Trophoblast cell (in vitro differentiated cells and primary cell): ENCODE data around the gene UBIAD1.
A peak's percentile ranks its signal among the peaks of the same experiment; 100 is the strongest.

ENCODE experiments used
- DNase-seq, 2 donors: peaks; one replicate each; pipeline ENCODE4 v3.0.0-alpha.2; 2016
- H2AFZ ChIP-seq: 2 replicates; pipeline ENCODE4 v1.6.1; 2013; ENCODE audit warnings: low read length, moderate library complexity, mild to moderate bottlenecking; ENCODE audit not compliant: insufficient read depth, poor library complexity
- H2AK5ac ChIP-seq: 2 replicates; pipeline ENCODE4 v1.6.1; 2013; ENCODE audit warnings: mild to moderate bottlenecking, low read length
- H2BK120ac ChIP-seq: 2 replicates; pipeline ENCODE4 v1.6.1; 2013; ENCODE audit warnings: low read length, mild to moderate bottlenecking, moderate library complexity; ENCODE audit not compliant: insufficient read depth, poor library complexity
- H2BK12ac ChIP-seq: 2 replicates; pipeline ENCODE4 v1.6.1; 2013; ENCODE audit warnings: mild to moderate bottlenecking, low read length, moderate library complexity
- H2BK5ac ChIP-seq: 2 replicates; pipeline ENCODE4 v1.6.1; 2013; ENCODE audit warnings: low read length, low read depth, moderate library complexity, mild to moderate bottlenecking; ENCODE audit not compliant: poor library complexity
- H3K14ac ChIP-seq: 2 replicates; pipeline ENCODE4 v1.6.1; 2013; ENCODE audit warnings: mild to moderate bottlenecking, low read length
- H3K18ac ChIP-seq: 2 replicates; pipeline ENCODE4 v1.6.1; 2013; ENCODE audit warnings: mild to moderate bottlenecking, low read length
- H3K23ac ChIP-seq: 2 replicates; pipeline ENCODE4 v1.6.1; 2013; ENCODE audit warnings: low read length
- H3K27ac ChIP-seq: 2 replicates; pipeline ENCODE4 v1.5.1; 2013; ENCODE audit warnings: low read depth, mild to moderate bottlenecking, inconsistent platforms, low read length, moderate library complexity
- H3K27me3 ChIP-seq: 2 replicates; pipeline ENCODE4 v1.6.1; 2013; ENCODE audit warnings: inconsistent platforms, mild to moderate bottlenecking, low read length, moderate library complexity; ENCODE audit not compliant: insufficient read depth
- H3K36me3 ChIP-seq, 2 experiments: 1 replicate in 1 of 2; 2 replicates in 1 of 2; pipeline ENCODE4 v1.6.1; 2013; ENCODE audit warnings: low read length in 2 of 2, mild to moderate bottlenecking in 2 of 2, moderate library complexity in 1 of 2; ENCODE audit not compliant: insufficient read depth in 2 of 2, control insufficient read depth in 1 of 2
- H3K4ac ChIP-seq: 2 replicates; pipeline ENCODE4 v1.6.1; 2013; ENCODE audit warnings: low read depth, mild to moderate bottlenecking, low read length, moderate library complexity
- H3K4me1 ChIP-seq, 2 experiments: 1 replicate in 1 of 2; 2 replicates in 1 of 2; pipeline ENCODE4 v1.6.1; 2013; ENCODE audit warnings: low read length in 2 of 2, mild to moderate bottlenecking in 2 of 2, moderate library complexity in 1 of 2; ENCODE audit not compliant: insufficient read depth in 2 of 2, control insufficient read depth in 1 of 2
- H3K4me2 ChIP-seq: 2 replicates; pipeline ENCODE4 v1.6.1; 2013; ENCODE audit warnings: inconsistent platforms, mild to moderate bottlenecking, low read length, moderate library complexity
- H3K4me3 ChIP-seq: 2 replicates; pipeline ENCODE4 v1.5.1; 2013; ENCODE audit warnings: mild to moderate bottlenecking, low read depth, low read length, inconsistent platforms
- H3K79me1 ChIP-seq: one replicate; pipeline ENCODE4 v1.6.1; 2013; ENCODE audit warnings: low read length
- H3K79me2 ChIP-seq: 2 replicates; pipeline ENCODE4 v1.6.1; 2013; ENCODE audit warnings: low read length, mild to moderate bottlenecking; ENCODE audit not compliant: control insufficient read depth, insufficient read depth, poor library complexity
- H3K9ac ChIP-seq: 2 replicates; pipeline ENCODE4 v1.6.1; 2013; ENCODE audit warnings: mild to moderate bottlenecking, low read length
- H3K9me3 ChIP-seq: 2 replicates; pipeline ENCODE4 v1.6.1; 2013; ENCODE audit warnings: low read depth, mild to moderate bottlenecking, control low read depth, inconsistent platforms, low read length; ENCODE audit not compliant: insufficient read depth
- H4K12ac ChIP-seq: 2 replicates; pipeline ENCODE4 v1.6.1; 2013; ENCODE audit warnings: low read depth, mild to moderate bottlenecking, low read length, moderate library complexity
- H4K8ac ChIP-seq: 2 replicates; pipeline ENCODE4 v1.6.1; 2013; ENCODE audit warnings: low read depth, mild to moderate bottlenecking, low read length, moderate library complexity
- H4K91ac ChIP-seq: one replicate; pipeline ENCODE4 v1.6.1; 2013; ENCODE audit warnings: low read depth, mild to moderate bottlenecking, low read length, moderate library complexity
- WGBS: extraction: QIAGEN DNeasy Blood & Tissue Kit; methylation state at CpG from one replicate; pipeline ENCODE4 v1.1.7; 2013; ENCODE audit warnings: missing lambda C conversion rate; ENCODE audit not compliant: insufficient read length, insufficient coverage; ENCODE audit errors: extremely low coverage; 5-methylcytosine and 5-hydroxymethylcytosine counted together

Gene UBIAD1

GRCh38 chr1:11321656-11322491 is 48.9 kb downstream of the UBIAD1 start:
- Histone ChIP-seq H4K91ac (no peak overlapping the region), H3K4me2 (no peak overlapping the region), H3K9me3 (no peaks in the 10 kb centered on the region), H3K23ac (no peak overlapping the region), H2AFZ (no peak overlapping the region), H3K79me2 (no peaks in the 10 kb centered on the region), H3K4me3 (no peak overlapping the region), H4K12ac (no peak overlapping the region), H2BK120ac (no peak overlapping the region), H3K4me1 (peaks cover 0 to 4% of the 10 kb centered on the region in 2 experiments), H2AK5ac (no peak overlapping the region), H3K79me1 (no peaks in the 10 kb centered on the region), H2BK12ac (no peak overlapping the region), H2BK5ac (no peak overlapping the region), H3K27me3 (no peaks in the 10 kb centered on the region), H3K9ac (no peak overlapping the region), H4K8ac (no peak overlapping the region), H3K14ac (no peak overlapping the region), H3K18ac (no peak overlapping the region), H3K4ac (no peak overlapping the region), H3K36me3 (no peaks in the 10 kb centered on the region), H3K27ac (no peak overlapping the region)
- DNase-seq: peak; percentile 10 to 29
- WGBS: no CpG with 5 or more reads among the region's 10 CpGs

GRCh38 chr1:11324567-11325165 is 51.7 kb downstream of the UBIAD1 start:
- WGBS: no CpG with 5 or more reads among the region's 17 CpGs
- H4K91ac ChIP-seq: no peak overlapping the region
- H3K4me3 ChIP-seq: no peak overlapping the region
- no peak overlapping the region for H4K12ac ChIP-seq
- no peak overlapping the region for H2BK12ac ChIP-seq
- no peak overlapping the region for H3K23ac ChIP-seq
- H3K4ac ChIP-seq: no peak overlapping the region
- no peak overlapping the region for H3K14ac ChIP-seq
- H3K4me1 ChIP-seq: peaks cover 0 to 4% of the 10 kb centered on the region in 2 experiments
- no peaks in the 10 kb centered on the region for H3K79me1 ChIP-seq
- no peak overlapping the region for H2BK5ac ChIP-seq
- no peak overlapping the region for H2AK5ac ChIP-seq
- H3K27me3 ChIP-seq: no peaks in the 10 kb centered on the region
- H2BK120ac ChIP-seq: no peak overlapping the region
- H2AFZ ChIP-seq: no peak overlapping the region
- no peak overlapping the region for H3K9ac ChIP-seq
- peaks cover 2% of the 10 kb centered on the region for H3K9me3 ChIP-seq
- DNase-seq: no peak
- H3K18ac ChIP-seq: no peak overlapping the region
- H3K4me2 ChIP-seq: no peak overlapping the region
- H3K79me2 ChIP-seq: no peaks in the 10 kb centered on the region
- no peak overlapping the region for H3K27ac ChIP-seq
- H3K36me3 ChIP-seq: no peaks in the 10 kb centered on the region
- no peak overlapping the region for H4K8ac ChIP-seq

- H3K14ac ChIP-seq: no peak overlapping the region
- peaks cover 2% of the 10 kb centered on the region for H3K9me3 ChIP-seq
- no peak overlapping the region for H3K4me3 ChIP-seq
- H3K79me1 ChIP-seq: no peaks in the 10 kb centered on the region
- H3K79me2 ChIP-seq: no peaks in the 10 kb centered on the region
- no peak overlapping the region for H4K8ac ChIP-seq
- no peak overlapping the region for H2AK5ac ChIP-seq
- no peak overlapping the region for H2AFZ ChIP-seq
- H3K4ac ChIP-seq: no peak overlapping the region
- no peak overlapping the region for H2BK120ac ChIP-seq
- H2BK12ac ChIP-seq: no peak overlapping the region
- no peak overlapping the region for H4K12ac ChIP-seq
- peaks cover 0 to 4% of the 10 kb centered on the region in 2 experiments for H3K4me1 ChIP-seq
- H3K36me3 ChIP-seq: no peaks in the 10 kb centered on the region
- H2BK5ac ChIP-seq: no peak overlapping the region
- no peak overlapping the region for H3K23ac ChIP-seq
- H3K9ac ChIP-seq: no peak overlapping the region
- H4K91ac ChIP-seq: no peak overlapping the region
- no peak overlapping the region for H3K18ac ChIP-seq
- no CpG with 5 or more reads among the region's 4 CpGs for WGBS
- no peak overlapping the region for H3K27ac ChIP-seq
- no peak overlapping the region for H3K4me2 ChIP-seq
- no peaks in the 10 kb centered on the region for H3K27me3 ChIP-seq
- DNase-seq: no peak
Observed at GRCh38 chr1:11326070-11326469, 53.1 kb downstream of the UBIAD1 start.

- no peak for DNase-seq
- Histone ChIP-seq H3K23ac (no peak overlapping the region), H3K4me3 (no peak overlapping the region), H3K36me3 (no peaks in the 10 kb centered on the region), H2AK5ac (no peak overlapping the region), H3K4me2 (no peak overlapping the region), H3K9me3 (peaks cover 2% of the 10 kb centered on the region), H3K18ac (no peak overlapping the region), H2AFZ (no peak overlapping the region), H3K79me1 (no peaks in the 10 kb centered on the region), H4K91ac (no peak overlapping the region), H4K12ac (no peak overlapping the region), H3K4ac (no peak overlapping the region), H3K27me3 (no peaks in the 10 kb centered on the region), H3K9ac (no peak overlapping the region), H3K27ac (no peak overlapping the region), H2BK5ac (no peak overlapping the region), H2BK120ac (no peak overlapping the region), H2BK12ac (no peak overlapping the region), H3K14ac (no peak overlapping the region), H3K4me1 (no peaks in the 10 kb centered on the region), H3K79me2 (no peaks in the 10 kb centered on the region), H4K8ac (no peak overlapping the region)
- no CpG with 5 or more reads among the region's 7 CpGs for WGBS
Observed at GRCh38 chr1:11328444-11328843, 55.4 kb downstream of the UBIAD1 start.
